WI38 (cell line): ENCODE measurements around the gene ACVR1C.

ENCODE experiments used
- H3K4me3 ChIP-seq: 2 replicates; pipeline ENCODE4 v1.5.1; 2011; ENCODE audit warnings: low read depth, mild to moderate bottlenecking, control low read depth, low read length
- CTCF ChIP-seq: IDR thresholded peaks from 2 replicates; pipeline ENCODE4 v1.5.1; 2012; ENCODE audit warnings: low read depth, mild to moderate bottlenecking, control low read depth, low read length

ACVR1C gene

GRCh38 chr2:157487271-157487610, 141.4 kb downstream of the ACVR1C start:
- no peak overlapping the region for H3K4me3 ChIP-seq
- no peak for TF ChIP-seq CTCF

- no peak for TF ChIP-seq CTCF
- no peak overlapping the region for H3K4me3 ChIP-seq
Measured at GRCh38 chr2:157486596-157487270, 141.9 kb downstream of the ACVR1C start.

- TF ChIP-seq CTCF: no peak
Measured at GRCh38 chr2:157480182-157480961, 148.3 kb downstream of the ACVR1C start.

GRCh38 chr2:157479081-157480027, 149.3 kb downstream of the ACVR1C start:
- no peak overlapping the region for H3K4me3 ChIP-seq
- TF ChIP-seq CTCF: no peak

More at GRCh38 chr2:157480182-157480961, 148.3 kb downstream of the ACVR1C start:
- H3K4me3 ChIP-seq: no peak overlapping the region

GRCh38 chr2:157477919-157478318, 150.7 kb downstream of the ACVR1C start:
- TF ChIP-seq CTCF: no peak
- no peak overlapping the region for H3K4me3 ChIP-seq

GRCh38 chr2:157476953-157477709, 151.5 kb downstream of the ACVR1C start:
- no peak overlapping the region for H3K4me3 ChIP-seq
- TF ChIP-seq CTCF: no peak
